A172 (cell line): ENCODE data around the gene TAS2R40. TPM values are rescaled to one million over a fixed set of nuclear protein-coding genes. Genes with fewer than 3 reads are reported as not detected.
A peak's percentile ranks its signal among the peaks of the same experiment; 100 is the strongest.
"Not testable (repeated sequence)": the region's sequence is repeated elsewhere in the genome, so short reads cannot be mapped to it uniquely, and the experiment has no call there.

Experiments
- DNase-seq: peaks from one replicate; pipeline ENCODE4 v3.0.0-alpha.2; 2015; ENCODE audit warnings: low spot score
- total RNA-seq: library from RNA; depleted of rRNA; stranded (reverse); fragments of >200 nt; shearing (Covaris generic); gene quantifications from 2 replicates; pipeline ENCODE4 v1.2.3, GENCODE V29; 2014; rRNA removed

Gene TAS2R40
- not detected in 2 replicates for total RNA-seq

- DNase-seq, result no peak
These were observed at the start of gene TAS2R40 for GRCh38 chr7:143221737-143222136. Gene TAS2R40, plus strand, starts transcription at chr7:143222037. Its CDS starts 42 bp downstream, at chr7:143222079.

DNA sequence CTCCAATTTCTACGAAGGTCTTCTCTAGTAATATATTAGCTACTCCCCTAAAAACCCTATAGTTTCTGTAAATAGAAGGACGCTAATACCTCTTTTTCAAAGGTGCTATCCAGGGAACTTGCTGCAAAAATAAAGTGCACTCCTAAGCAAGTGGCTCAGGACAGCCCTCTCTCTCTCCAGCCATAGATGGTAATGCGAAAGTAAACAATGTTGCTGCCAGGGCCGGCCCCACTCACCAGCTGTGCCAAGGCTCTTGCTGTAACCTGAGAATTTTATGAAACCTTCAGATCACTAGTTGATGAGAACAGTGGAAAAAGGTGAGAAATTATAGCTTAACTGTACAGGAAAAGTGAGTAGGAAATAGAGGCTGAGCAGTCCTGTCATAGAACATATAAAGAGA lies 49.5 kb upstream of the TAS2R40 start:
- DNase-seq, result peak; percentile 8

DNA sequence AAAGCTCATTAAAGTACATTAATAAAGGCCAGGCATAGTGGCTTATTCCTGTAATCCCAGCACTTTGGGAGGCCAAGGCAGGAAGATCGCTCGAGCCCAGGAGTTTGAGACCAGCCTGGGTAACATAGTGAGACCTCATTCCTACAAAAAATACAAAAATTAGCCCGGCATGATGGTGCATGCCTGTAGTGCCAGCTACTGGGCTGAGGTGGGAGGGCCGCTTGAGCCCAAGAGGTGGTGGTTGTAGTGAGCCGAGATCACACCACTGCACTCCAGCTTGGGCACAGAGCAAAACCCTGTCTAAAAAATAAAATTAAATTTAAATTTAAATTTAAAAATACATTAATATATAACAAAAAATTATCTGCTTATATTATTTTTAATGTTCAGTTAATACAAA lies 45.7 kb upstream of the TAS2R40 start:
- DNase-seq, result no peak

- no peak for DNase-seq
These were observed 44.3 kb upstream of the TAS2R40 start for GRCh38 chr7:143177374-143178119.

DNA sequence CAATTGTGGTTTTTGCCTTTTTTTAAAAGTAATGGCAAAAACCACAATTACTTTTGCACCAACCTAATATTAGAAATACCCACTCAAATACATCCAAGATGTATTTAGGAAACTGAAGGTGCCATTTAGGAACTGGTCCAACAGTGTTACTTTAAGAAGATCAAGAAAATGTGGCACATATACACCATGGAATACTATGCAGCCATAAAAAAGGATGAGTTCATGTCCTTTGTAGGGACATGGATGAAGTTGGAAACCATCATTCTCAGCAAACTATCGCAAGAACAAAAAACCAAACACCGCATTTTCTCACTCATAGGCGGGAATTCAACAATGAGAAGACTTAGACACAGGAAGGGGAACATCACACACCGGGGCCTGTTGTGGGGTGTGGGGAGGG lies 41.1 kb upstream of the TAS2R40 start:
- DNase-seq, result not testable (repeated sequence)

GRCh38 chr7:143181349-143181748 lies 40.5 kb upstream of the TAS2R40 start:
- no peak for DNase-seq

DNA sequence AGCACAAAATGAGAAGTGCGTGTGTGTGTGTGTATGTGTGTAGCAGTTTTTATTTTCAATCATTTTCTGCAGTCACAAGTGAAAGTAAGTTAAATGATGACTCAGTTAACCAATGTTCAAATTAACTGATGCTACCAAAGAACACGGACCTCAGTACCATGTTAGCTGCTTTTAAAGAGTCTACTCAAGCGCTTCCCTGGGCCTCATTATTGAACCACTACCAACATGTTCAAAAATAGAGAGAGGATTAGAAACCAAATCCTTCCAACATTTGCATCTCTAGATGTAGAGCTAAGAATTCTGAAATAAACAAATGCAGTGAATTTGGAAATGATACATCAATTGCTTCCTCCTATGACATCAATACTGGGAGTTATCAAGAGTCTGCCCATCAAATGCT lies 38.8 kb upstream of the TAS2R40 start, which contains the start of gene TAS2R39:
TSS of gene TAS2R39 (plus strand) at position 396 of the 400 bp plus-strand sequence. CDS start at position 396, 0 bp downstream.
- no peak for DNase-seq

DNA sequence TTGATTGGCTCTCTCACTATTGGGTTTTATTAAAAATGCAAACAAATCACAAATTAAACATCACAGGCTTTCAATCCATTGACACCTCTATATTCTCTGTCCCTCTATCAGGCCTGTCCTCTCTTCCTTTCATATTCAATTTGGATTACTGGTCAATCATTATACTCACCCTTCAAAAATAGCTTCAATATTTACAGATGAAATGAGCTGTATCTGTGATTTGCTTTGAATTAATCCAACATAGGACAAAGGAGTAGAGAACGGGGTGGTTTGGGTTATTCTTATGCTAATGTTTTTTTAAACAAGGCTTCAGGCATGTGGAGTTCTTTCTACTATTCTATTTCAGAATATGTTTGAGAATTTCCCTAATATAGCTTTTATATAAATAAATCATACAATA lies 36.3 kb upstream of the TAS2R40 start:
- DNase-seq, result no peak

DNA sequence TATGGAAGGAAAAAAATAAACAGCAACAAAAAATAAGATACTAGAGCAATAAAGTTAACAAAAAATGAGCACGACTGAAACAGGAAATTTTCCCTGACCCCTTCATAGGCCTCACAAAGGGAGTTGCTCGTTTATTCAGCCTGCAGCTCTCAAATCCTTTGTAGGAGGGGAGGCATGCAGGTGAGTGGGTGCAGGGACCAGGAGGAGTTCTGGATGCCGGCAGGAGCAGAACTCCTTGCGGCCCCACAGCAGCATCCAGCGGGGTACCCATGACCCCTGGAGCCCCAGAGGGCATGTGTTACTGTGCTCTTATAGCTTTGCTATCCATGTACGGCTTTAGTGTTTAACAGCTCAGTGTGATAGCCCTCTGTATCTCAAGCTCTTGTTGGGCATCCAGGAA lies 32.8 kb upstream of the TAS2R40 start:
- DNase-seq, result no peak

GRCh38 chr7:143193880-143194279 lies 28.0 kb upstream of the TAS2R40 start:
- no peak for DNase-seq

DNA sequence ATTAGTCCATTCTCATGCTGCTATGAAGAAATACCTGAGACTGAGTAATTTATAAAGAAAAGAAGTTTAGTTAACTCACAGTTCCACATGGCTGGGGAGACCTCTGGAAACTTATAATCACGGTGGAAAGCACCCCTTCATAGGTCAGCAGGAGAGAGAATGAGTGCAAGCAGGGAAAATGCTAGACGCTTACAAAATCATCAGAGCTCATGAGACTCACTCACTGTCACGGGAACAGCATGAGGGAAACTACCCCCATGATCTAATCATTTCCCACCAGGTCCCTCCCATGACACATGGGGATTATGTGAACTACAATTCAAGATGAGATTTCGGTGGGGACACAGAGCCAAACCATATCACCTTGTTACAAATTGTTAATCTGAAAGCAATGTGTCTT lies 22.8 kb upstream of the TAS2R40 start:
- no peak for DNase-seq

DNA sequence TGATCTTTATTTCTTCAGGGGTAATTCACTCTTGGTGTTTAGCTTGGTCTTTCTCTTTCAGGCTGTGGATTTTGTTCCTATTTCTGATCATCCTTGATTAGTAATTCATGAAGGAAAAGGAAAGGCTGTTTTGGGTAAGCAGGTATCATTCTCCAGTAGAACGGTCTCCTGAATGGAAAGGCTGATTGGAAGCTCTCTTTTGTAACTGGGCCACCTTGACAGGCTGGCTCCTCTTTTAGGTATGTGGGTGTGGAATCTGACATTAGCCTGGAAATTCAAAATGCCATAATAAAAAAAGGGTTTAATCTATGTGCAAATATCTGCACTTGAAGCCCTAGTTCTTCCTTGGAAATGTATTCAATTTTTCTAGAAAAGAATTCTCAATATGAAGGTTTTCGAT lies 19.7 kb upstream of the TAS2R40 start:
- no peak for DNase-seq

GRCh38 chr7:143203386-143203785 lies 18.5 kb upstream of the TAS2R40 start:
- DNase-seq, result no peak

- peak; percentile 27 for DNase-seq
These were observed 16.1 kb upstream of the TAS2R40 start for GRCh38 chr7:143205560-143206293.

DNA sequence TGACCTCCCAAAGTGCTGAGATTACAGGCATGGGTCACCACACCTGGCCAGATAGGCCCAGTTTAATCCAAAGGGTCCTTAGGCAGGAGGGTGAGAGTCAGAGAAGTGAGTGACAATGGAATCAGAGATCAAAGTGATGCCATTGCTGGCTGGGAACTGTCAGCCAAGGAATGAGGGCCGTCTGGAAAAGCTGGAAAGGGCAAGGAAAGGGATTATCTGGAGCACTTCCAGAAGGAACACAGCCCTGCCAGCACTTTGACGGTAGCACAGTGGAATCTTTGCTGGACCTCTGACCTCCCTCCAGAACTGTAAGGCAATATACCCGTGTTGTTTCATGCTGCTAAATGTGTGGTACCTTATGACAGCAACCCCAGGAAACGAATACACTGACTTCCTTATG lies 11.3 kb upstream of the TAS2R40 start:
- DNase-seq, result no peak

- DNase-seq, result not testable (repeated sequence)
These were observed 8.4 kb upstream of the TAS2R40 start for GRCh38 chr7:143213478-143213877.

DNA sequence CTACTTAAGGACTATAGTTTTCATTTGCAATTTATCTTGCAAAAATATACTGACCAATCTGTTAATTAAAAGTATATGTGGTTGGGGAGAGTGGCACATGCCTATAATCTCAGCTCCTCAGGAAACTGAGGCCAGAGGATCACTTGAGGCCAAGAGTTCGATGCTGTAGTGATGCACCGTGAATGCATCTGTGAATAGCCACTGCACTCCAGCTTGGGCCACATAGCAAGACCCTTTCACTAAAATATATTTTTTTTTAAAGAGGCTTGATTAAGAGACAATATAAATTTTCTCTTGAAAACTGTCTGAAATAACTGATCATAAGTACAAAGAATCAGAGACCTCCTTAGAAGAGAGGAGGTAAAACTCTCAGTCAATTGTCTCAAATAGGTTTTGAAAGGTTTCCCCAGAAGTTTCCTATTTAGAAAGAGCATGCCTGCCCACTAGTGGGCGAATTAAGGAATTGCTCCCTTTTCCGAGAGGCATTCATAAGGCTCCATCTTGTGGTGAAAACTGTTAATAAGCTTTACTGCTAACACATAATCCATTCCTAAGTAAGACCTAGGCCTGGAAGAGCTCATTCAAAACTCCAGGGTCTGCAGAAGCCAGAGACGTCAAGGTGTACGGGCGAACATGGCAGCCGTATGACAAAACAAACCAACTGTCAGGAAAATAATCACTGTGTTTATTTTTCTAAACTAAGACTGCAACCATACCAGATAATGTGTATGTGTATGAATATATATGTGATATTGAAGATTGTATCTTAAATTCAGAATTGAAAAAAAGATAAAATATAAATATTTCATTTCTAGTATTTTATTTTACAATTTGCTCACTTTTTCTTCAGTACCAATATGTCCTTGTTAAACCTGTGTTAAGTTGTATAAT lies 6.8 kb upstream of the TAS2R40 start:
- peak; percentile 77 for DNase-seq

DNA sequence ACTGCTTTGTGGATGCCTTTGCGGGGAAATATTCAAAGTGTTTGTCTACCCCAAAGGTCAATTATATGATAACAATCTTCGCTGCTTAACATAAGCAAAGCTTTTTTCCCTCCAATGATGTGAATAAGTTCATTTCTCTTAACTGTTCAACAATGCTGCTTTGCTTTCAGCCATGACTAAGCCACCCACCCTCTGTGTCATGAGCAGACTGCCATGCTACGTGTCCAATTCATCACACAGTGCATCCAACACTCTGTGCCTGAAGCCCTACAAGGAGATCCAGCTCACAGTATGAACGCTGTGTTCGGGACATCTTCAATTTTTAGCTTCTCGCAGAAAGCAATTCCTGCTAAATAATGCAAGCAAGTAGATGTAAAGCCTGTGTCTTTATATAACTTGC lies 5.7 kb upstream of the TAS2R40 start:
- DNase-seq, result peak; percentile 5

GRCh38 chr7:143216686-143217085 lies 5.2 kb upstream of the TAS2R40 start:
- DNase-seq, result no peak

DNA sequence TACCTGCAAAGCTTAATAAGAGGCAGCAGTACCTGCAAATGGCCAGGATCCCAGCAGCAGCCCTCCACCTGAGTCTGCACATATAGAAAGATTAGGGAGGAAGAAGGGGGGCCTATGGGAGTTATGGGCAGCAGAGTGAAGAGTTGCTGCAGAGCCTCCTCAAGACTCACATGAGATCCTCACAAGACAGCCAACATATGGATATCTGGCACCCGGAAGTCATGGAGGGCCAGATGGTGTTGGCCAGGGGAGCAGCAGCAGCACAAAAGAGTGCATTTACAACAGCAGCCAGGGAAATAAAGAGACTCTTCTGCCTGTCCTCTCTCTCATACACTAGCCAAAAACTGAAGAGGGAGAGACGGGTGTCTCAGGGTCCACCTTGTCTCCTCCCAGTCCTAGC lies 4.0 kb upstream of the TAS2R40 start:
- DNase-seq, result no peak

GRCh38 chr7:143221286-143221685 lies 551 bp upstream of the TAS2R40 start:
- DNase-seq, result no peak

GRCh38 chr7:143222782-143223181 lies 945 bp downstream of the TAS2R40 start:
- DNase-seq, result no peak
